Kasumi-1 (cell line): ENCODE data around the gene OR52W1.

ENCODE experiments used
- DNase-seq, 2 experiments: peaks; one replicate each; lab custom pipeline; 2025; lab: John Stamatoyannopoulos, UW

OR52W1 gene, protein sequence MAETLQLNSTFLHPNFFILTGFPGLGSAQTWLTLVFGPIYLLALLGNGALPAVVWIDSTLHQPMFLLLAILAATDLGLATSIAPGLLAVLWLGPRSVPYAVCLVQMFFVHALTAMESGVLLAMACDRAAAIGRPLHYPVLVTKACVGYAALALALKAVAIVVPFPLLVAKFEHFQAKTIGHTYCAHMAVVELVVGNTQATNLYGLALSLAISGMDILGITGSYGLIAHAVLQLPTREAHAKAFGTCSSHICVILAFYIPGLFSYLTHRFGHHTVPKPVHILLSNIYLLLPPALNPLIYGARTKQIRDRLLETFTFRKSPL

DNA sequence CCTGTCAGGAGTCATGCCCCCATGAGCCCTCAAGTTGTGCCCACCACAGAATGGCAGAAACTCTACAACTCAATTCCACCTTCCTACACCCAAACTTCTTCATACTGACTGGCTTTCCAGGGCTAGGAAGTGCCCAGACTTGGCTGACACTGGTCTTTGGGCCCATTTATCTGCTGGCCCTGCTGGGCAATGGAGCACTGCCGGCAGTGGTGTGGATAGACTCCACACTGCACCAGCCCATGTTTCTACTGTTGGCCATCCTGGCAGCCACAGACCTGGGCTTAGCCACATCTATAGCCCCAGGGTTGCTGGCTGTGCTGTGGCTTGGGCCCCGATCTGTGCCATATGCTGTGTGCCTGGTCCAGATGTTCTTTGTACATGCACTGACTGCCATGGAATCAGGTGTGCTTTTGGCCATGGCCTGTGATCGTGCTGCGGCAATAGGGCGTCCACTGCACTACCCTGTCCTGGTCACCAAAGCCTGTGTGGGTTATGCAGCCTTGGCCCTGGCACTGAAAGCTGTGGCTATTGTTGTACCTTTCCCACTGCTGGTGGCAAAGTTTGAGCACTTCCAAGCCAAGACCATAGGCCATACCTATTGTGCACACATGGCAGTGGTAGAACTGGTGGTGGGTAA, at the start of gene OR52W1:
TSS of gene OR52W1 (plus strand) at position 51 of the 637 bp plus-strand sequence. CDS start at position 51, 0 bp downstream.
- DNase-seq = no peak

DNA sequence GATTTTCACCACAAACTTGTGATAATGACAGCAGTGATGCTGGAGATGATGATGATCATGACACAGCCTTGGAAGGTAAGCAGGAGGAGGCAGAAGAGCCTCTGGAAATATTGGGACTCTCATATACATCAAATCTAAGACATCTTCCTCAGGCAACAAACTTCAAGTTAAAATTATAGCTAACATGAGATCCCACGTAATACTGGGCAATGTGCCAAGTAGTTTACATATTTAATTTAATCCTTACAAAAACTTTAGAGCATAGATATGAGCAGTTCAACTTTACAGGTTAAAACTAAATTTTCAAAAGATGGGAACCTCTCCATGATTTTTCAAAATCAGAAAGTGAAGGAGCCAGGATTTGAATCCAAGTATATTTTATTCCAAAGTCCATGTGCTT, 47.9 kb upstream of the OR52W1 start:
- no peak for DNase-seq

DNA sequence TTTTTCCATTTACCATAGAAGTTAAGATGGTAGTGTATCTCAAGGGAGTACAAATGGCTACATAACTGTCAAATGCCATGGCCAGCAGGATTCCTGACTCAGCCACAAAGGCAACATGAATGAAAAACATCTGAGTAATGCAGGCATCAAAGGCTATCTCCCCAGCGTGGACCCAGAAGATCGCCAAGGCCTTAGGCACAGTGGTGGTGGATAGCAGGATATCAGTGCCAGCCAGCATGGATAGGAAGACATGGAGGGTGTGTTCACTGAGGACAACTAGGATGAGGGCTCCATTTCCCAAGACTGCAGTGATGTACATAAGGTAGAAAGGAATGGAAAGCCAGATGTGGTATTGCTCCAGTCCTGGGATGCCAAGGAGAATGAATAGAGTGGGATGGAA, 46.9 kb upstream of the OR52W1 start:
- no peak for DNase-seq

DNA sequence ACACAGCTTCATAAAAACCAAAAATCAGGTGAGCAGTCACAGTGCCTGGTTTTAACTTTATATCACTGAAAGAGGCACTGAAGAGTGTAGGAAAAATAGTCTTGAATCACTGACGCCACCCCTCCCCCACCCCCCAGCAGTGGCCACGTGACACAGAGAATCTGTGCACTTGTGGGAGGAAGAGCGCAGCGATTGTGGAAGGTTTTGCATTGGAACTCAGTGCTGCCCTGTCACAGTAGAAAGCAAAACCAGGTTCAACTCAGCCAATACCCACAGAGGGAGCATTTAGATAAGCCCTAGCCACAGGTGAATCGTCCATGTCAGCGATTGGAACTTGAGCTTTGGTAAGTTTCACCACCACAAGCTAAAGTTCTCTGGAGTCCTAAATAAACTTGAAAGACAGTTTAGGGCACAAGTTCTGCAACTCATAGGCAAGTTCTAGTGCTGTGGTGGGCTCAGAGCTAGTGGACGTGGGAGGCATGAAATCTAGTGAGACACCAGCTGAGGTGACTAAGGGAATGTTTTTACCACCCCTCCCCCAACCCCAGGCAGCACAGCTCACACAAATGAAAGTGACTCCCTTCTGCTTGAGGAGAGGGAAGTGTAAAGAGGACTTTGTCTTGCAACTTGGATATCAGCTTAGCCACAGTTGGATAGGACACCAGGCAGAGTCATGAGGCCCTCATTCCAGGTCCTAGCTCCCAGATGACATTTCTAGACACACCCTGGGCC, 42.2 kb upstream of the OR52W1 start:
- DNase-seq = no peak

DNA sequence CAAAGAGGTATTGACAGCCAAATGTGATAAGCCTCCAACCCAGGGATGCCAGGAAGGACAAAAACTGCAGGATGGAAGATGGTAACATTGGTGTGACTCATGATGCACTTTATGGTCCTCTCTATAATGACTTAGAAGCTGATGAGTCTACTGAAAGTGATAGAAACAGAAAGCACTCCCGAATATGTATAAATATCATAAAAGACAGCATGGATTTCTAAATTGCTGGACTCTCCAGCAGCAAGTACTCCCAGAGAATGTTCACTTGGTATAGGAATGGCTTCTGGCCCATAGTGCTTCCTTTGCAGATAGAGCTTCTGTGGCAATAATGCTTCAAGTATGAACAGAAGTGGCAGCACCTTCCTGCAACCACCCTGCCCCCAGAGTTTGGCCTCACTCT, 28.8 kb upstream of the OR52W1 start, which contains the start of gene OR52B2:
TSS of gene OR52B2 (minus strand) at position 101 of the 400 bp plus-strand sequence. CDS start at position 101, 0 bp downstream.
- DNase-seq = no peak

DNA sequence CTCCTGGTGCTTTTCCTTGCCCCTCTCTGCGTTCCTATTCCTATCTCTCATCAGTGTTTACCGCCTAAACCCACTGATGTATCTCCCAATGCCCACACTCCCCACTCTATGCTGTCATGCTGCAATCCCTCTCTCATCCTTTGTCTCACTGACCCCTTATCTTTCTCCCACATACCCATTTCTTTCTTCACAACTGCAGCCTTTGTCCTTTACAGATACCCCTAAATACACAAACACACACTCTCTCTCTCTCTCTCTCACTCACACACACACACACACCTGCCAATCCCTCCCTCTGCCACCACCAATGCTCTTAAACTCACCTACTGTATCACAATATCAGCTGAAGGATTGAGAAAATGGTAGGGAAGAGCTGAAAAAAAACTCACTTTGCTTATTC, 23.6 kb upstream of the OR52W1 start:
- DNase-seq = no peak

DNA sequence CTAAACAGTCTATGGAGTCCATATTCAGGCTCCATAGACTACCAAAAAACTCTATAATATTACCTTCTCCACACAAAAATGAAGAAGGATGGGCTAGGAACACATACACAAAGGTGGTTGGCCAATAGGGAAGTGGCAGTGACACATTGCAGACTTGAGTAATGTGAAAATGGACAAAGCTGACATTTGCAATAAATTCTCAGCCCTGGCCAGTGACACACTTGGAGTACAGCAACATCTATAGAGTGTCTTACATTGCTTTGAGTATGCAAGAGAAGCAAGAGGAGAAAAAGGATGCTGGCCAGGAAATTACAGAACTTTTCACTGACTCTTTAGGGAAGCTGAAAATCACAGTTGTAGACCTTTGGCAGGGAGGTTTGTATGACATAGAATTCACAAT, 7.3 kb upstream of the OR52W1 start:
- no peak for DNase-seq

DNA sequence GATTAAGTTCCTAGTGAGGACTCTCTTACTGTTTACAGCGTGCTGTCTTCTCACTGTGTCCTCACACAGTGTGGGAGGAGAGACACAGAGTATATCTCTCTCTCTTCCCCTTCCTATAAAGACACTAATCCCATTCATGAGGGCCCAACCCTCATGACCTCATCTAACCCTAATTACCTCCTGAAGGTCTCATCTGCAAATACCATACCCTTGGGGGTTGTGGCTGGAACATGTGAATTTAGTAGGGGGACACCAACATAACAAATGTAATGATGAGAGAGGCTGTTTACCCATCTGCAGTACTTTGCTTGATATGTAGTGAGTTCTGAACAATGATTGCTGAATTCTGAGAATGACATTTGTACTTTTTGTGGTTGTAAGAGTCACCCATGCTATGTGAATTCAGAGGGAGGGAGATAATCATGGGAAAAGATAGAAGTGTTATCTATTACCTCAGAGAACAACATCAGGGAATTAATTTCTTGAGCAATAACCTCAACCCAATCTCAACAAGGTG, 4.9 kb upstream of the OR52W1 start:
- no peak for DNase-seq

DNA sequence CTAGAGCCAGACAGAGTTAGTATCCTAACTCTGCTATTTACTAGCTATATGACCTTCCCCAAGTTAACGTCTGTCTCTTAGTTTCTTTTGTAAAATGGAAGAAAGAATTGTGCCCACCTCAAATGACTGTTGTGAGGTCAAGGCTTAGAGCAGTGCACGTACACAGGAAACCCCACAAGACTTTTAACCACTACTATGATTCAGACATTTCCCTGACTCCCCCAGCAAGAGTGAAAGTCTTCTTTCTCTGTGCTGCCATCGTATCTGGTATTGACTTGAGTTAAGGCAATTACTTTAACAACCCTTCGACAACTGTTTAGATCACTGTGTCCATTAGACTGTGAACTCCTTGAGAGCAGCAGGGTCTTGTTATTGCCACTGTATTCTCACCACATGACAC, 2.6 kb upstream of the OR52W1 start:
- peak in 1 of 2 experiments; percentile 26 for DNase-seq

DNA sequence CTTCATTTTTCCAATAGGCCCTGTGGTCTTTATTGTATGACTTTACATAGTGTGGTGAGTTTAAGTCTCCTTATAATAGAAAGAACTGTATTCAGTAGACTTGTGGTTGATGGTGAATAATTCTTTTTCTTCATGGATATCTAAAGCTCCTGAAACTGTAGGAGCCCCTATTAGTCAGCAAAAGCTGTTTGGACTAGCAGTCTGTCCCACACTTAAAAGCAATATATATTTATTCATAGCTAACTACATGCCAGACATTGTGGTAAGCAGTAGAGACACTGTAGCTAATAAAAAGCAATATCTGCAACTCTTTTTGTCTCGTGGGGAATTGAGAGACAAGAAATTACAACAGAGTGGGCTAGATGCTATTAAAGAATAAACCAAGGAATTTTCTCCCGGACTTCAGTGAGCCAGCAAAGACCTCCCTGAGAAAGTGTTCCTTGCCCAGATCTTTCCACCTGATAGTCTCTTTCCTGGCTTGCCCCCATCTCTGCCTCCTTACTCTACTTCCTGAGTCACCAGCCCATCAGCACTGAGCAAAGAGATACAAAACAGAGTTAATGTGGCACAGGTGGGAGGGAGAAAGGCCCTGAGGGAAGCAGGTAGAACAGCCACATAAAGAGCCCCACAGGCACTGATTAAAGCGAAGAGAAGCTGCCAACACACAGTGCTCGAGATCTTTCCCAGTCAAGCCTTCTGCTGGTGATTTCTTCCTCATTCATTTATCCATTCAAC, 1.4 kb upstream of the OR52W1 start:
- no peak for DNase-seq

DNA sequence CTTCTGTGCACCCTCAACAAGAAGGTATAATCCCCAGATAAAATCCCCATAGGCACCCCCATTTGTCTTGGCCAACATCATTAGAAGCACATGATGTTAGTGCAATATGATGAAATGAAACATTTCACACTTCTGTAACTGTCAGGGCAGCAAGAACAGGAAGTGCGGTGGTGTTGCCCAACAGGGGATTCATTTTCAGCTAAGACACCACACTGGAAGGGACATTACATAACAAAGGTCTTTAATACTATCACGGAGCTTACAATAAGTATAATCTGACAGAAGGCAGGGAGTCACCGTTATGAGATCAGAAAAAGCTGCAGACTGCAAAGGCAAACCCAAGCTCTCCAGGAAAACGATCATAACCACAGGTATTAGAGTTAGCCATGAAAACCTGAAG, 2.0 kb downstream of the OR52W1 start:
- peak; percentile 88 to 91 for DNase-seq

DNA sequence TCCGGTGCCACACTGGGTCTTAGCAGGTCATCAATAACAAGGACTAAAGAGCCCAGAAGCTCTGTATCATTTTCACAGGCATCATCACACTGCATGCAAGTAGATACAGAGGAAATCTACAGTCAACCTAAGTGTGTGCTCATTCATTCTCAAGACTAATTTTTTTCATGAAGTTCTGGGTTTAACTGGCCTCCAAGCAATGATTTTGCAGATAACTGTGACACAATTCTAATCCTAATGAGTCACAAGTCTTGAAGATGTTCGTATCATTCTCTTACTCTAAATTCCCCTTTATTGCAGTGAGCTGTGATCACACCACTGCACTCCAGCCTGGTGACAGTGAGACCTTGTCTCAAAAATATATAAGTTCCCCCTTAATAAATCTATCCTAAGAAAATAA, 2.5 kb downstream of the OR52W1 start:
- peak in 1 of 2 experiments; percentile 38 for DNase-seq

DNA sequence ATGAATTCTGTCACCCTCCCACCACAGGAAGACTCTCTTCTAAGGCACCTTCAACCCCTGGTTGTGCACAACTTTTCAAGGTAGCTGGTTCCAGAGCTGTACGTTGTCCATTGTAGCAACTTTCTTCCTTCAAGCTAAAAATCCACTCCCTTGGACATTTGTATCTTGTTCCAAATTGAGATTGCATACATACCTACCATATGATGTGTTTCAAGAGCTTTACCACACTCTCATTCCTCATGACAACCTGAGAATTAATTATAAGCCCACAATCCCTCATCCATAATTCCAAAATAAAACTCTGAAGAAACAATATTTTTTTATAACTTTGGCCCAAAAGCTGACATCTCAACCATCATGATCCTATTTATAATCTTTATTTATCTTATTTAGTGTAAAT, 3.0 kb downstream of the OR52W1 start:
- no peak for DNase-seq

DNA sequence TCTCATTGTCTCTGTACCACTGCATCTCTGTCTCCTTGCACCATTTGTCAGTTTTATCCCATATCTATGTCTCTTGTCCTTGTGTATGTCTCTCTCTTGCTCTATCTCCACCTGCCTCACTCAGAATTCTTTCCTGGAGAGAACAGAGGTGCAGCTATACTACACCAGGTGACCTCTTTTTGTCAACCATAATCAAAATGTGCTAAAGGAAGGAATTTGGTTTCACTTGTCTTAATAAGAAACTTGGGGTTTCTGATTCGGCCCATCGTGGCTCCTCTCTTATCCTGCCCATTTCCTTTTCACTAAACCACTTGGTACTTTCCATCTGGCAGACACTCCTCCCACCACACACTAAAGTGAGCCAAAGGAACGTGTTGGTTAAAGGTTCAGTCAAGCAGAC, 4.3 kb downstream of the OR52W1 start:
- DNase-seq = peak in 1 of 2 experiments; percentile 2

DNA sequence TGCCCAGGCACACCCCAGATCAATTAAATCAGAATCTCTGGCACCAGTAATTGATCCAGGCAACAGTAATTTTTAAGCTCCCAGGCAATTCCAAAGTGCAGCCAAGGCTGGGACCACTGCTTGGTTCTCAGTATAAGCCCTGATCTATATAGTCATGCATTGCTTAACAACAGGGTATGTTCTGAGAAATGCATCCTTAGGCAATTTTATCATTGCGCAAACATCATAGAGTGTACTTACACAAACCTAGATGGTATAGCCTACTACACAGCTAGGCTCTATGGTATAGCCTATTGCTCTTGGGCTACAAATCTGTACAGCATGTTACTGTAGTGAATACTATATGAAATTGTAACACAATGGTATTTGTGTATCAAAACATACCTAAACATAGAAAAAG, 5.7 kb downstream of the OR52W1 start:
- DNase-seq = no peak

DNA sequence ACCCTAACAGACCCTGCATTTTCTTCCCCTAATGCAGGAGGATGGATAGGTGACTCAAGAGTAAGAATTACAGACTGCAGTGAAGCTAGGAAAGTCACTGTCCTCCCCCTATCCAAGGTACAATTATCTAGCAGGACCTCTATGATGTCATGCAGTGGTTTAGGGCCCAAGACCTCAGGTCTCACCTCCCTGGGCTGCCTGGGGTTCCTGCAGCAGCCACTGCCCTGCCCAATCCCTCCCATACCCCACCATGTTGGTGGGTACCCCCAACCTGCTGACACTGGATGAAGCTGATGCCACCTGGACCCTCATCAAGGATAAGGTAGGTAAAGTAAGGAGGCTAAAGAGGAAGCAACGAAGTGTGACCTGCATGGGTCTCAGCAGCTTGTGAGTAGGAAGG, 6.3 kb downstream of the OR52W1 start, which contains the start of gene C11orf42:
TSS of gene C11orf42 (plus strand) at position 192 of the 400 bp plus-strand sequence. CDS start at position 251, 59 bp downstream.
- DNase-seq = no peak

DNA sequence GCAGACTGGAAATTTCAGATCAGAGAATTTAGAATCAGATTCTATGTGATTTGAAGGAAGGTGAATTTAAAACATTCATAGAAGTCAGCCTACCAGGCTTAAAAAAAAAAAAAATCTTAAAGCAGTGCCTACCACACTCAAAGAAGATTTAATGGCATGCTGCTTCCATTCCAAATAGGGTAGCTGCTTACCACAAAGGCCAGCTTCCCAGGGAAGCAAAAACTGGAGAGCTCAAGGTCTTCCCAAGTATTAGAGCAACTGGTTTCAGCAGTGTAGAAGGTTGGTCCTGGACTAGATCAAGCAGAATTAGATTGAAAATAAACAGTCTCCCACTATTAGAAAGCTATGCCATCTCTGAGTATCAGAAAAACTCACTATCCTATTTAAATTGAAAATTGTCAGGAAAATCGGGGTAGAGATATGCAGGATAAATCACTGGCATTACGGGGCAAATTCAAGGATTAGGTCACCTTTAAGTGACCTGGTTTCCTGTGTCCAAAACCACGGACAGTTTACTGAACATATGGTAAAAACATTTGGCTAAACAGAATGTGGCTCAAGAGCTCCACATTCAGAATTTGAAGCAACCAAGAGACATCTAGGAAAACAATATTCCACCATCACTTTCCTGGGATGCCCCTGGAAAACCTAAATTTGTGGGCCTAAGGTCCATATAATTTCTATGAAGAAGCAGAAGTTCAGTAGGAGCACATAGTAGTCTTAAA, 7.6 kb downstream of the OR52W1 start:
- no peak for DNase-seq

DNA sequence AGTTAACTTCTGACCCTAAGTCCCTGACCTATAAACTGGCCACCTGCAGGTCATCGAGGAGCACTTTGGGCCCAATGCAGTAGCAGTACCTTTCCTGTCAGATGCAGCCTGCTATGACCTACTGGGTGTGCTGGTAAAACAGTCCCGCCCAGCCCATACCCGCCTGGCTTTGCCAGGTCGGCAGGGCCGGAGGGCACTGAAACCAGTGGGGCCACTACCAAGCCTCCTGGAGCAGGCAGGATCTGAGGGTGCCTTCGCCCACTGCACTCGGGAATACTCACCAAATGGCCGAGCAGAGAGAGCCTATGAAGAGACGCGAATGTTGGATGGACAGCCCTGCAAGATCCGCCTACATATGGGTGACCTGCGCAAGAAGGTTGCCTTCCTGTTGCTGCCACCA, 10.8 kb downstream of the OR52W1 start:
- no peak for DNase-seq

DNA sequence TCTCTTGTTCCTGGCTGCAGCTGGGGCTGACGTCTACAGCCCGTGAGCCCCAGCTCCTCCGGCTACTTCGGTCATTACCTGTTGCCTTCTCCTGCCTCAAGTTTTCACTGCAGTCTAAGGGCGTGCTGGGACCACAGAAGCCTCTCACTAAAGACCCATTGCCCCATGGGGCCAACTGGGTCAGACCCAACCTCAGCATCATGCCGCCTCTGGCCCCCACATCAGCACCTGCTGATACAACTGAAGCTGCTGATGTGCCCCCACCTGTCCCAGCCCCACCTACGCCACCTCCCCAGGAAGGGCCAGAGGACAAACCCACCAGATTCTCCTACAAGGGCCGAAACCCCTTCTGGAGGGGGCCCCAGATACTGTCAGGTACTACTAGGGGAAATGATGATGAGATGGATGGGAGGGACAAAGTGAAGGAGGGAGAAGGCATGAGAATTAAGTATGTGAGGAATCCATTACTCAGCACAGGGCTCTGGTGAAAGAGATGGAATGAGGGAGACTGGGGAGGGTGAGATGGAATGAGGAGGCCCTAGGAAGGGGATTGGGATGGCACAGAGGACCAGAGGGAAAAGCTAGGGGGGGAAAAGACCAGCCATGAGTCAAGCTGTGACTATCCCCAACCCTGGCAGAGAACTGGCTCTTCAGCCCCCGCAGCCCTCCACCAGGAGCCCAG, 11.4 kb downstream of the OR52W1 start:
- DNase-seq = no peak

DNA sequence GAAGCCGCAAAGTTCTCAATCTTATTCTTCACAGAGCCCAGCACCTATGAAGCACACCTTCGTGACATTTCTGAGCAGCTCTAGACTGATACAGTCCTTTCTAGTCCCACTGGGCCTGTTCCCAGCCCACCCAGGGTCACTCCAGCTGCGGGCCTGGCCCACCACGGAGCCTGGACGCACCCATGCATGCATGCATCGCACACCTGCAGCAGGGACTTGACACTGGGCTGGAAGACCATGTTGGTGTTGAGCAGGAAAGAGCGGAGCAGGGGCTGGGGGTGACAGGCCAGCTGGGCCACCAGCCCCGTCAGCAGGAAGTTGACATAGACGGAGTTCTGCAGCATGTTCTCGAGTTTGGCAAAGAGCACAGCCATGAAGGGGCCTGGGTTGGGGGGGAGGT, 15.5 kb downstream of the OR52W1 start:
- no peak for DNase-seq

DNA sequence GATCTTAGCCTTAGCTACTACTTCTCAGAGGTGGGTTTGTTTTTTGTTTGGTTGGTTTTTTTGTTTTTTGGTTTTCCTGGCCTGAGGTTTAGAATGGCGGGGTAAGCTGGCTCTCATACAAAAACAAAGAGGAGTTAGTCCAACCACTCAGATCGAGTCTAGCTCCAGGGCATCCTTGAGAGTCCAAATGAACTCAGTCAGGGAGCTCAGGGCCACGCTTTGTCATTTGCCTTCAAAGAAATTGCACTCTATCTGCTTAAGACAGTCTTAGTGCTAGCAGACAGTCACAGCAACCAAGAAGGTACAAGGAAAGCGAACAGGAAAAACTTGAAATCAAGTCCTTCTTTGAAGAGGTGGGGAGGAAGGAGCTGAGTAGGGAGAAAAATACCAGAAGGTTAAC, 17.5 kb downstream of the OR52W1 start:
- DNase-seq = no peak
